Type B pancreatic cell (in vitro differentiated cells): ENCODE results near the gene FN3K. TPM values are rescaled to one million over a fixed set of nuclear protein-coding genes. Genes with fewer than 3 reads are reported as not detected.
A peak's percentile ranks its signal among the peaks of the same experiment; 100 is the strongest.

ENCODE experiments used
- DNase-seq: peaks from one replicate; pipeline ENCODE4 v3.0.0; 2021; ENCODE audit warnings: mixed read lengths; ENCODE audit not compliant: unreplicated experiment; ENCODE audit errors: extremely low spot score
- H3K27ac Mint-ChIP-seq: 2 replicates; pipeline ENCODE4 v1.8.0; 2021; ENCODE audit warnings: mild to moderate bottlenecking, mixed read lengths
- H3K27me3 Mint-ChIP-seq: 2 replicates; pipeline ENCODE4 v1.8.0; 2021; ENCODE audit warnings: mixed read lengths
- H3K36me3 Mint-ChIP-seq: 2 replicates; pipeline ENCODE4 v1.8.0; 2021; ENCODE audit warnings: mixed read lengths
- H3K4me1 Mint-ChIP-seq: one replicate; pipeline ENCODE4 v1.8.0; 2021; ENCODE audit warnings: mixed read lengths; ENCODE audit not compliant: unreplicated experiment
- H3K4me3 Mint-ChIP-seq: 2 replicates; pipeline ENCODE4 v1.8.0; 2021; ENCODE audit warnings: mild to moderate bottlenecking, mixed read lengths
- H3K9me3 Mint-ChIP-seq: 2 replicates; pipeline ENCODE4 v1.8.0; 2021; ENCODE audit warnings: mixed read lengths
- total RNA-seq: library from RNA; stranded (reverse); gene quantifications from 2 replicates; pipeline ENCODE4 v1.2.1, GENCODE V29; 2021; ENCODE audit warnings: low replicate concordance
- TF ChIP-seq, protein P1 (sequence below): fragments of 200-600 bp; sonication (generic); conservative IDR thresholded peaks from 2 replicates; pipeline ENCODE4 v1.5.0; 2021; ENCODE audit warnings: antibody characterized with exemption, mild to moderate bottlenecking

FN3K gene
- total RNA-seq, 1 donor from 2014 or later, result 31.3 TPM

DNA sequence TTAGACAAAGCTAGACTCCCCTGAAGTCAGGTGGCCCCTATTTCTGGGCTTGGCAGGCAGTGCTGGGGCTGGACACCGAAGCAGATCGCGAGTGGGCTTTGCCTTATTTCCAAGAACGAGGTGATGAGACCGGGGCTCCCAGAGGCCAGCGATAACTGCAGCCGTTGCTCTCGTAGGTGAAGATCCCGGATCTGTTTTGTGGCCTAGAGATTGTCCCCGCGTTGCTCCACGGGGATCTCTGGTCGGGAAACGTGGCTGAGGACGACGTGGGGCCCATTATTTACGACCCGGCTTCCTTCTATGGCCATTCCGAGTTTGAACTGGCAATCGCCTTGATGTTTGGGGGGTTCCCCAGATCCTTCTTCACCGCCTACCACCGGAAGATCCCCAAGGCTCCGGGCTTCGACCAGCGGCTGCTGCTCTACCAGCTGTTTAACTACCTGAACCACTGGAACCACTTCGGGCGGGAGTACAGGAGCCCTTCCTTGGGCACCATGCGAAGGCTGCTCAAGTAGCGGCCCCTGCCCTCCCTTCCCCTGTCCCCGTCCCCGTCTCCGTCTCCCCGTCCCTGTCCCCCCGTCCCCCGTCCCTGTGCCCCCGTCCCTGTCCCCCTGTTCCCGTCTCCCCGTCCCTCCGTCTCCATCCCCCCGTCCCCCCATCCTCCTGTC lies 15.0 kb downstream of the FN3K start:
- H3K36me3 Mint-ChIP-seq, result peaks cover 11% of the 10 kb centered on the region
- H3K27me3 Mint-ChIP-seq, result no peaks in the 10 kb centered on the region
- H3K4me3 Mint-ChIP-seq, result peak overlapping the region; percentile 78

DNA sequence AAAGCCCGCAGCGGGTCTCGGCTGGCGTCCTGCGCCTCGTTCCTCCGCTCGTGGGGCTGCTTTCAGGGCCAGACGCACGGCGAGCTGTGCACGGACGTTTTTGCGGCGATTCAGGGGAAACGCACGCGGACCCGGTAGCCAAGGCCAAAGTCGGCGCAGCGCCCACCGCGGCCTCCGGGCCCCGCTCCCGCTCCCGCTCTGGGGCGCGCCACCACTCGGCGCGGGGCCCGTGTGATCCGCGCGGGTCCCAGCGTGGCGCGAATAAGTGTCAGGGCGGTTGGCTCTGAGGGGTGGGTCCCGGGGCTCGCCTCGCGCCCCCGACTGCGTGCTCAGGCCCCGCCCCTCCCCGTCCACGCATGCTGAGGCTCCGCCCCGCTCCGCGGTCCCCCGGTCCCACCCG lies 15.8 kb downstream of the FN3K start:
- TF ChIP-seq, protein P1, sequence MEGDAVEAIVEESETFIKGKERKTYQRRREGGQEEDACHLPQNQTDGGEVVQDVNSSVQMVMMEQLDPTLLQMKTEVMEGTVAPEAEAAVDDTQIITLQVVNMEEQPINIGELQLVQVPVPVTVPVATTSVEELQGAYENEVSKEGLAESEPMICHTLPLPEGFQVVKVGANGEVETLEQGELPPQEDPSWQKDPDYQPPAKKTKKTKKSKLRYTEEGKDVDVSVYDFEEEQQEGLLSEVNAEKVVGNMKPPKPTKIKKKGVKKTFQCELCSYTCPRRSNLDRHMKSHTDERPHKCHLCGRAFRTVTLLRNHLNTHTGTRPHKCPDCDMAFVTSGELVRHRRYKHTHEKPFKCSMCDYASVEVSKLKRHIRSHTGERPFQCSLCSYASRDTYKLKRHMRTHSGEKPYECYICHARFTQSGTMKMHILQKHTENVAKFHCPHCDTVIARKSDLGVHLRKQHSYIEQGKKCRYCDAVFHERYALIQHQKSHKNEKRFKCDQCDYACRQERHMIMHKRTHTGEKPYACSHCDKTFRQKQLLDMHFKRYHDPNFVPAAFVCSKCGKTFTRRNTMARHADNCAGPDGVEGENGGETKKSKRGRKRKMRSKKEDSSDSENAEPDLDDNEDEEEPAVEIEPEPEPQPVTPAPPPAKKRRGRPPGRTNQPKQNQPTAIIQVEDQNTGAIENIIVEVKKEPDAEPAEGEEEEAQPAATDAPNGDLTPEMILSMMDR, result no peak
- no peak for DNase-seq
- Mint-ChIP-seq H3K9me3 (peaks cover 2% of the 10 kb centered on the region), H3K4me3 (peak overlapping the region; percentile 69), H3K4me1 (peaks cover 24% of the 10 kb centered on the region), H3K27me3 (no peaks in the 10 kb centered on the region), H3K27ac (no peak overlapping the region), H3K36me3 (peaks cover 12% of the 10 kb centered on the region)

More for the DNA sequence above, 15.0 kb downstream of the FN3K start:
- peaks cover 4% of the 10 kb centered on the region for H3K9me3 Mint-ChIP-seq
- peaks cover 18% of the 10 kb centered on the region for H3K4me1 Mint-ChIP-seq
- no peak for DNase-seq
- TF ChIP-seq, protein P1, result no peak
- peak overlapping the region; percentile 66 for H3K27ac Mint-ChIP-seq

DNA sequence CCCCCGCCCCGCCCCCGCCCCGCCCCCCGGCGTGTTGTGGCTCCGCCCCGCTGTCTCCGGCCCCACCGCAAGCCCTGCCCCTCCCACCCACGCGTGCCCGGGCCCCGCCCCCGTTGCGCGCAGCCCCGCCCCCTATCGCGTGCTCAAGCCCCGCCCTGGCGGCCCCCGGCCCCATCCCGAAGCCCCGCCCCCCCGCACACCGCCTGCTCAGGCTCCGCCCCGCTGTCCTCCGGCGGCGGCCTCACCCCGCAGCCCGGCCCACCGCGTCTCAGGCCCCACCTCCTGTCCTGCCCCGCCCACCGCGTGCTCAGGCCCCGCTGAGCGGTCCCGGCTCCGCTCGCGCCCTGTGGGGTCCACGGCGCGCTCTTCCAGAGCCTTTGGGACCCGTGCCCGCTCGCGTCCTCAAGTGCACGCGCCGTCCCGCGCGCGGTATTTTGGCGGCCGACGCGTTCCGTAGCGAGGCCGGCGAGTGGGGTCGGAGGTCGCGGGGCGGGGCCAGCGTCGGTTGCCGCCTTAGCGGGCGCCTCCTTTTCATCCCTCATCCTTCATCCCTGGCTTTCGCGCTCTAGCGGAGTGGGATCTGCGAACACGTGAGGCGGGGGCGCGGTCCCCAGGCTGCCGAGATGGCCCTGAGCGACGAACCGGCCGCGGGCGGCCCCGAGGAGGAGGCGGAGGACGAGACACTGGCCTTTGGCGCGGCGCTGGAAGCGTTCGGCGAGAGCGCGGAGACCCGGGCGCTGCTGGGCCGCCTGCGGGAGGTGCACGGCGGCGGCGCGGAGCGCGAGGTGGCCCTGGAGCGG lies 16.4 kb downstream of the FN3K start, which contains the start of gene TBCD:
Gene TBCD (plus strand): TSS at position 495 of the 800 bp plus-strand sequence. CDS start 129 bp downstream, at position 624.
- peak within 1 kb of the TSS; percentile 70 for H3K27ac Mint-ChIP-seq
- H3K4me3 Mint-ChIP-seq, result peak within 1 kb of the TSS; percentile 93
- H3K9me3 Mint-ChIP-seq, result no peaks in the 10 kb centered on the region
- peak; percentile 94 for DNase-seq
- peaks cover 13% of the 10 kb centered on the region for H3K36me3 Mint-ChIP-seq
- TF ChIP-seq, protein P1, result no peak
- peaks cover 24% of the 10 kb centered on the region for H3K4me1 Mint-ChIP-seq
- no peaks in the 10 kb centered on the region for H3K27me3 Mint-ChIP-seq

DNA sequence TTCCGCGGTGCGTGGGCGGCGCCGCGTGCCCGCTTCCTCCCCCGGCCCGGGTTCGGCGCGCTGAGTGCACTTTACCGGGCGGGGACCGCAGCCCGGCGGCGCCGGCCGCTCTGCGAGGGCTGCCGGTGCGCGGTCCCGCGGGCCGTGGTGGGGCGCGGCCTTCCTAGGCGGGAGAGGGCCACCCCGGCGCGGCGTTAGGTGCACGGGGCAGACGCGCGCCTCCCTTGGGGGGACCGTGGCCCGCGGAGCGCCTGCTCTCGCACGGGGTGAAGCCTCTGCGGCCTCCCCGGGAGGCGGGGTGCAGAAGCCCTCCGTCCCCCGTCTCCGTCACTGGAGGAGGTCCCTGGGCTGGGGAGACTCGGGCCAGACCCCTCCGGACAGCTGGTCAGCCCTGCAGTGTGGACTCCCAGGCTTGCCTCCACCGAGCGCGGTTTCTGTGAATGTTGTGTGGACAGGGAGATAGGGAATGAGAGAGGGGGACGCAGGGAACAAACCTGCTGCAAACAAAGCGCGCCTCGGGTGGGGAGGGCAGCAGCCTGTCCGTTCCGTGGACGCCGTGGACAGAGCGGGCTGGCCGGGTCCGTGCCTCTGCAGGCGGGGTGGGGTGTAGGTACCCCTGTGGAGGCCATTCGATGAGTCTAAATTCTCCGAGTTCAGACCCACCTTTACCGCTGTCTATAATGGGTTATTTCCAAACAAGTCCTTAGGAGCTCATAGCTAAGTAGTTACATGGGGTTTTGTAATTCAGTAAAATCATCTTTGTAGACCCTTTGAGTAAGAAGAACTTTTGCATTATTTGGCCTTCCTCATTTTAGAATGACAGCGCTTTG lies 17.2 kb downstream of the FN3K start:
- H3K27me3 Mint-ChIP-seq, result no peaks in the 10 kb centered on the region
- peak overlapping the region; percentile 70 for H3K27ac Mint-ChIP-seq
- peaks cover 24% of the 10 kb centered on the region for H3K4me1 Mint-ChIP-seq

DNA sequence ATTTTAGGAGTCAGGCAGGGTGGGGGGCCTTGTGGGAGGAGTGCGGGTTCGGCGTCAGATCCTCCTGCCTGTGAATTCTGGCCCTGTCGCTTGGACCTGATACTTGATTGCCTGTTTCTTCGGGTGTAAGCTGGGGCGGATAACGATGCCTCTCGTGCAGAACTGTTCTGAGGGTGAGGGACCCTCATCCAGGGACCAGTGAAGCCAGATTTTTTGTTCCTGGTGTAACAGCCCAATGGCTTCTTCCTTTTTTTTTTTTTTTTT lies 17.7 kb downstream of the FN3K start:
- DNase-seq, result no peak
- no peaks in the 10 kb centered on the region for H3K27me3 Mint-ChIP-seq
- H3K4me3 Mint-ChIP-seq, result peak overlapping the region; percentile 93
- no peaks in the 10 kb centered on the region for H3K9me3 Mint-ChIP-seq
- TF ChIP-seq, protein P1, result no peak
- peaks cover 24% of the 10 kb centered on the region for H3K4me1 Mint-ChIP-seq
- peak overlapping the region; percentile 70 for H3K27ac Mint-ChIP-seq
- H3K36me3 Mint-ChIP-seq, result peaks cover 14% of the 10 kb centered on the region

More for the DNA sequence above, 17.2 kb downstream of the FN3K start:
- Mint-ChIP-seq H3K36me3 (peaks cover 14% of the 10 kb centered on the region), H3K4me3 (peak overlapping the region; percentile 93), H3K9me3 (no peaks in the 10 kb centered on the region)
- DNase-seq, result no peak
- TF ChIP-seq, protein P1, result no peak
